HepG2 (cell line): Measurements from ENCODE around the gene OAS3. TPM values are rescaled to one million over a fixed set of nuclear protein-coding genes. Genes with fewer than 3 reads are reported as not detected.

Experiments used
- ATAC-seq: fragments of 200-7000 bp; cut with Tn5 transposase; 3 replicates; pipeline ENCODE4 v1.9.1; 2020; ENCODE audit warnings: mild to moderate bottlenecking, moderate library complexity
- BruUV-seq: library from RNA; stranded (reverse); fragments of 400-500 nt; replicated peaks from 2 replicates; lab custom pipeline; 2021; lab: Mats Ljungman, UMichigan
- CTCF ChIA-PET: fragments of 300-600 bp; formaldehyde crosslinking; extraction: SDS; loops from one replicate; lab custom pipeline; 2021; ENCODE audit warnings: low total read pairs, inconsistent platforms, low intra/inter-chr PET ratio; lab: Yijun Ruan, JAX
- POLR2A ChIA-PET: fragments of 350-600 bp; sonication (Branson Sonifier 250); formaldehyde crosslinking; loops from one replicate; lab custom pipeline; 2020; ENCODE audit warnings: antibody characterized with exemption, inconsistent platforms; lab: Yijun Ruan, JAX
- DNase-seq: peaks from one replicate; pipeline ENCODE4 v3.0.0-alpha.2; 2015; ENCODE audit warnings: low spot score
- FAIRE-seq: peaks from 3 replicates; lab custom pipeline; 2011; peaks lifted over from hg19 to GRCh38; lab: Jason Lieb, UNC
- H2AFZ ChIP-seq: one replicate; pipeline ENCODE4 v1.6.1; 2011; ENCODE audit warnings: low read length, inconsistent platforms
- H3K27ac ChIP-seq: fragments of 300-600 bp; 3 replicates; pipeline ENCODE4 v1.8.0; 2011; ENCODE audit warnings: mixed run types, mild to moderate bottlenecking, mixed read lengths, low read length, inconsistent platforms; ENCODE audit not compliant: insufficient read depth; ENCODE audit errors: extremely low read length
- H3K27me3 ChIP-seq, 2 experiments: fragments of 200-600 bp in 1 of 2; 2 replicates in 1 of 2; 3 replicates in 1 of 2; pipeline versions ENCODE4 v1.6.0 to v1.8.0; 2011; ENCODE audit warnings: low read length in 2 of 2, mild to moderate bottlenecking in 2 of 2, moderate library complexity in 2 of 2, inconsistent platforms in 1 of 2; ENCODE audit not compliant: insufficient read depth in 2 of 2, control insufficient read depth in 1 of 2
- H3K36me3 ChIP-seq, 2 experiments: fragments of 200-600 bp in 1 of 2; replicated peaks in 1 of 2; 2 replicates in 1 of 2; 3 replicates in 1 of 2; pipeline versions ENCODE4 v1.5.1 to v1.8.0; 2011; ENCODE audit warnings: low read length in 2 of 2, inconsistent platforms in 1 of 2; ENCODE audit not compliant: insufficient read depth in 2 of 2, control insufficient read depth in 1 of 2
- H3K4me1 ChIP-seq: 2 replicates; pipeline ENCODE4 v1.5.1; 2012; ENCODE audit warnings: low read length, inconsistent platforms; ENCODE audit not compliant: insufficient read depth
- H3K4me2 ChIP-seq: 2 replicates; pipeline ENCODE4 v1.6.0; 2011; ENCODE audit warnings: low read depth, low read length, inconsistent platforms
- H3K4me3 ChIP-seq, 3 experiments: fragments of 200-600 bp in 1 of 3; sonication (generic), shearing (Covaris generic) in 1 of 3; replicated peaks in 1 of 3; 2 replicates each; pipeline ENCODE4 v1.5.1; 2011 to 2016; ENCODE audit warnings: low read length in 3 of 3, inconsistent platforms in 2 of 3, low read depth in 2 of 3, mild to moderate bottlenecking in 2 of 3, control low read depth in 1 of 3, mixed read lengths in 1 of 3; ENCODE audit not compliant: insufficient read depth in 1 of 3
- H3K79me2 ChIP-seq: one replicate; pipeline ENCODE4 v1.6.1; 2011; ENCODE audit warnings: low read length, inconsistent platforms; ENCODE audit not compliant: insufficient read depth
- H3K9ac ChIP-seq: 2 replicates; pipeline ENCODE4 v1.6.0; 2011; ENCODE audit warnings: mild to moderate bottlenecking, low read depth, low read length, inconsistent platforms; ENCODE audit not compliant: insufficient read depth
- H3K9me3 ChIP-seq: 2 replicates; pipeline ENCODE4 v1.5.1; 2012; ENCODE audit warnings: mild to moderate bottlenecking, low read length
- H4K20me1 ChIP-seq: 2 replicates; pipeline ENCODE4 v1.6.0; 2011; ENCODE audit warnings: inconsistent platforms, mild to moderate bottlenecking, low read length, moderate library complexity; ENCODE audit not compliant: insufficient read depth
- ARHGAP35 ChIP-seq: sonication (generic); formaldehyde crosslinking; IDR thresholded peaks from 2 replicates; pipeline ENCODE4 v1.9.0; 2022; ENCODE audit warnings: mild to moderate bottlenecking, inconsistent platforms, moderate library complexity, missing genetic modification reagents, borderline replicate concordance
- CREB3 ChIP-seq: sonication (generic); formaldehyde crosslinking; IDR thresholded peaks from 2 replicates; pipeline ENCODE4 v1.5.0; 2020; ENCODE audit warnings: missing genetic modification reagents
- HINFP ChIP-seq: sonication (generic); formaldehyde crosslinking; IDR thresholded peaks from 2 replicates; pipeline ENCODE4 v1.4.0; 2020; ENCODE audit warnings: low read depth, mild to moderate bottlenecking, missing genetic modification reagents
- HNRNPL ChIP-seq: fragments of 200-400 bp; formaldehyde crosslinking; IDR thresholded peaks from 2 replicates; pipeline ENCODE4 v1.6.1; 2017; ENCODE audit warnings: mild to moderate bottlenecking, low read depth, low read length
- ZFP36 ChIP-seq: fragments of 150-350 bp; IDR thresholded peaks from 2 replicates; pipeline ENCODE4 v1.6.1; 2018; ENCODE audit warnings: borderline replicate concordance, low read length, low read depth; ENCODE audit not compliant: partially characterized antibody
- ZNF329 ChIP-seq: sonication (generic); formaldehyde crosslinking; IDR thresholded peaks from 2 replicates; pipeline ENCODE4 v1.9.0; 2021; ENCODE audit warnings: low read depth, mild to moderate bottlenecking, missing genetic modification reagents
- ZNF333 ChIP-seq: sonication (generic); formaldehyde crosslinking; IDR thresholded peaks from 2 replicates; pipeline ENCODE4 v1.4.0; 2020; ENCODE audit warnings: mild to moderate bottlenecking, missing genetic modification reagents, borderline replicate concordance
- ZNF350 ChIP-seq: sonication (generic); formaldehyde crosslinking; IDR thresholded peaks from 2 replicates; pipeline ENCODE4 v1.4.0; 2020; ENCODE audit warnings: mild to moderate bottlenecking, low read depth, missing genetic modification reagents, borderline replicate concordance
- ZNF546 ChIP-seq: sonication (generic); formaldehyde crosslinking; conservative IDR thresholded peaks from 2 replicates; pipeline ENCODE4 v1.8.1; 2023; ENCODE audit warnings: mild to moderate bottlenecking, missing genetic modification reagents
- ZNF816 ChIP-seq: sonication (generic); formaldehyde crosslinking; IDR thresholded peaks from 2 replicates; pipeline ENCODE4 v1.8.0; 2022; ENCODE audit warnings: missing genetic modification reagents, mild to moderate bottlenecking, borderline replicate concordance
- ZSCAN25 ChIP-seq: sonication (generic); formaldehyde crosslinking; IDR thresholded peaks from 2 replicates; pipeline ENCODE4 v1.8.0; 2022; ENCODE audit warnings: mild to moderate bottlenecking, missing genetic modification reagents
- WGBS: methylation state at CpG from one replicate; pipeline ENCODE4 v1.1.6; 2017; ENCODE audit warnings: low lambda C conversion rate; 5-methylcytosine and 5-hydroxymethylcytosine counted together
- in situ Hi-C: cut with HindIII; loops from 2 replicates; pipeline ENCODE4 v1.10.0; 2017; ENCODE audit warnings: low pct_unique_long_range_greater_than_20kb; ENCODE audit not compliant: extremely low pct_ligation_motif_present
- intact Hi-C: fragments of 100-400 bp; cut with micrococcal nuclease; formaldehyde crosslinking; loops from one replicate; pipeline ENCODE4 v1.10.0; 2022; ENCODE audit not compliant: unreplicated experiment
- polyA plus RNA-seq, 8 experiments: library from polyadenylated mRNA; depleted of rRNA in 3 of 8; stranded (reverse) in 7 of 8; unstranded in 1 of 8; fragments of >200 nt; fragmentation: Illumina TruSeq in 4 of 8; extraction: Trizol in 4 of 8; gene quantifications; 2 replicates each; pipeline versions ENCODE4 v1.2.1 to v1.2.3, GENCODE V29; 2011 to 2016; ENCODE audit warnings: low read depth in 4 of 8, missing spikeins in 1 of 8, mixed read lengths in 1 of 8; ENCODE audit not compliant: insufficient read depth in 1 of 8
- total RNA-seq, 5 experiments: library from RNA; depleted of rRNA; stranded (reverse); fragments of >200 nt; fragmentation: Illumina TruSeq; extraction: Trizol; gene quantifications; 2 replicates each; pipeline ENCODE4 v1.2.3, GENCODE V29; 2016; ENCODE audit warnings: low read depth in 1 of 5

Gene OAS3
- total and polyA plus RNA-seq, 2 of the 13 experiments (the other 11 are each of a cell fraction or from before 2014, with no cell fraction given): 4.8 to 10.5 TPM

DNA sequence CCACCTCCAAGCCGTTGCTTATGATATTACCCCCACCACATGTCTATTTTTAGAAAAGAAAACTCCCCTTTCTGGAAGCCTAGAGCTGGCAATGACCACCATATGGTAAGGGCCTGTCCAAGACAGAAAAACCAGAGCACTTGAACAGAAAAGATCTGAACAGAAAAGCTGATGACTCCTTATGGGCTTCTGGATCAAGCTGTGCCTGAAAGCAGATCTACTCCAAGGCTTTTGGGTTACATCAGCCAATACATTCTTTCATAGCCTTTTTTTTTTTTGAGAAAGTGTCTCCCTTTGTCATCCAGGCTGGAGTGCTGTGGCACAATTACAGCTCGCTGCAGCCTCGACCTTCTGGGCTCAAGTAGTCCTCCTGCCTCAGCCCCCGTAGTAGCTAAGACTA is 23.3 kb downstream of the OAS3 start:
- no peak for ATAC-seq
- no peak overlapping the region for H2AFZ ChIP-seq
- no peak for FAIRE-seq
- POLR2A ChIA-PET: no interaction called here
- no TSS peak for BruUV-seq
- DNase-seq: no peak
- H3K4me2 ChIP-seq: no peak overlapping the region
- no peak overlapping the region for H3K9ac ChIP-seq
- in situ Hi-C loops: no loop called here
- no peaks in the 10 kb centered on the region for H3K27me3 ChIP-seq
- no peaks in the 10 kb centered on the region for H3K9me3 ChIP-seq
- H3K27ac ChIP-seq: no peak overlapping the region
- peaks cover 8 to 25% of the 10 kb centered on the region in 2 experiments; a peak in 3 of 5 replicates for H3K36me3 ChIP-seq
- H3K4me1 ChIP-seq: peaks cover 6% of the 10 kb centered on the region; the same call in 1 of the 2 replicates
- no peaks in the 10 kb centered on the region for H4K20me1 ChIP-seq
- H3K79me2 ChIP-seq: no peaks in the 10 kb centered on the region
- TF ChIP-seq CREB3 (CRISPR knock-in tag) (no peak), HNRNPL (no peak), ZNF546 (CRISPR knock-in tag) (no peak), ZNF329 (CRISPR knock-in tag) (peak; percentile 97)
- 93% methylated on average over 4 of the region's 4 CpGs for WGBS
- H3K4me3 ChIP-seq: no peak overlapping the region
- CTCF ChIA-PET: no interaction called here
- intact Hi-C loops: no loop called here

DNA sequence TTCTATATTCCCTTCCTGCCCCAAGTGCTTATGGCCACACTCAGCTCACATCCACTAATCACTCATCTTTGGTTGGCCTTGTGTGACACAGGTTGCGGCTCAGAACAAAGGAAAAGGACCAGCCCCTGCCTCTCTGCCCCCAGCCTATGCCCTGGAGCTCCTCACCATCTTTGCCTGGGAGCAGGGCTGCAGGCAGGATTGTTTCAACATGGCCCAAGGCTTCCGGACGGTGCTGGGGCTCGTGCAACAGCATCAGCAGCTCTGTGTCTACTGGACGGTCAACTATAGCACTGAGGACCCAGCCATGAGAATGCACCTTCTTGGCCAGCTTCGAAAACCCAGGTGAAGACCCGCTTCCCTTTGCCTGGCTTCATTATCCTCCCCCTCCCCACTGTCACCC is 24.3 kb downstream of the OAS3 start:
- intact Hi-C loops: no loop called here
- H3K27me3 ChIP-seq: no peaks in the 10 kb centered on the region
- H3K36me3 ChIP-seq: peaks cover 8 to 25% of the 10 kb centered on the region in 2 experiments; a peak in 4 of 5 replicates
- no TSS peak for BruUV-seq
- no peak overlapping the region for H3K9ac ChIP-seq
- ChIA-PET CTCF (no interaction called here), POLR2A (no interaction called here)
- H2AFZ ChIP-seq: no peak overlapping the region
- no peak for TF ChIP-seq ARHGAP35 (CRISPR knock-in tag)
- no peak for TF ChIP-seq ZNF816 (CRISPR knock-in tag)
- TF ChIP-seq ZNF333 (CRISPR knock-in tag): no peak
- no peak for TF ChIP-seq HINFP (CRISPR knock-in tag)
- TF ChIP-seq ZNF350: no peak
- no peak for TF ChIP-seq ZFP36
- no peak for TF ChIP-seq ZSCAN25 (CRISPR knock-in tag)
- ATAC-seq: no peak
- no peaks in the 10 kb centered on the region for H3K9me3 ChIP-seq
- H3K4me3 ChIP-seq: no peak overlapping the region
- no peaks in the 10 kb centered on the region for H3K79me2 ChIP-seq
- FAIRE-seq: no peak
- DNase-seq: no peak
- WGBS: 100% methylated on average over 2 of the region's 7 CpGs
- H4K20me1 ChIP-seq: no peaks in the 10 kb centered on the region
- in situ Hi-C loops: no loop called here
- H3K4me1 ChIP-seq: peaks cover 6% of the 10 kb centered on the region; the same call in 1 of the 2 replicates
- no peak overlapping the region for H3K4me2 ChIP-seq
- no peak overlapping the region for H3K27ac ChIP-seq
